ENCODE results near the gene GNAI3. TPM values are rescaled to one million over a fixed set of nuclear protein-coding genes. Genes with fewer than 3 reads are reported as not detected.

GNAI3 gene
- total RNA-seq, 1 donor from 2014 or later = 4.9 TPM

DNA sequence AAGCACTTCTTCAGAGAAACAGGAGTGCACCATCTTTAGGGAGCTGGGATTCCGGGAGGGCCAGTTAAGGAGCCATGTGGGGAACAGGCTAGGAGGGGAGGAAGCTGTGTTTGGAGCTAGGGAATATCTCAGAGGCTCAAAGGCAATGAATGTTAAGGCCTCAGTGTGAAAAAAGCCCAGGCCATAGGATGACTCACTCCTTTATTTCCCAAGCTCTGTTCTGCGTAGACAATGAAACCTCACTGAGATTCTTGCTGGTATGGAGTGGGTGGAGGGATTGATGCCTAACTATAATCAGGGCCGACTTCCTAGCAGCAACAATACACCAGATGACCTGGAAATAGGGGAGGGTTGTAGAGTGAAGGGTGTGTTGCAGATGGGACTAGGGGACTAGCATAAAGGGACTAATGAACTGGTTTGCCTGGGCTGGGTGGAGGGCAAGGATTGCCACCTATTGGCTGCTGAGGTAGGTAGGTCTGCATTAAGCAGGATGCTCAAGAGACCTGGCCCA is 68.9 kb downstream of the GNAI3 start:
- no peak for DNase-seq (ENCODE audit: extremely low spot score in 2 of 2)
- peaks cover 24% of the 10 kb centered on the region for H3K4me1 ChIP-seq
- no peaks in the 10 kb centered on the region for H3K9me3 ChIP-seq
- TF ChIP-seq POLR2AphosphoS5 (IDR thresholded peaks at IDR 0.05; ENCODE audit: insufficient read depth in 1 of 2, low read depth in 1 of 2) = no peak
- TF ChIP-seq POLR2A (IDR thresholded peaks at IDR 0.05) = no peak
- TF ChIP-seq, protein P1, sequence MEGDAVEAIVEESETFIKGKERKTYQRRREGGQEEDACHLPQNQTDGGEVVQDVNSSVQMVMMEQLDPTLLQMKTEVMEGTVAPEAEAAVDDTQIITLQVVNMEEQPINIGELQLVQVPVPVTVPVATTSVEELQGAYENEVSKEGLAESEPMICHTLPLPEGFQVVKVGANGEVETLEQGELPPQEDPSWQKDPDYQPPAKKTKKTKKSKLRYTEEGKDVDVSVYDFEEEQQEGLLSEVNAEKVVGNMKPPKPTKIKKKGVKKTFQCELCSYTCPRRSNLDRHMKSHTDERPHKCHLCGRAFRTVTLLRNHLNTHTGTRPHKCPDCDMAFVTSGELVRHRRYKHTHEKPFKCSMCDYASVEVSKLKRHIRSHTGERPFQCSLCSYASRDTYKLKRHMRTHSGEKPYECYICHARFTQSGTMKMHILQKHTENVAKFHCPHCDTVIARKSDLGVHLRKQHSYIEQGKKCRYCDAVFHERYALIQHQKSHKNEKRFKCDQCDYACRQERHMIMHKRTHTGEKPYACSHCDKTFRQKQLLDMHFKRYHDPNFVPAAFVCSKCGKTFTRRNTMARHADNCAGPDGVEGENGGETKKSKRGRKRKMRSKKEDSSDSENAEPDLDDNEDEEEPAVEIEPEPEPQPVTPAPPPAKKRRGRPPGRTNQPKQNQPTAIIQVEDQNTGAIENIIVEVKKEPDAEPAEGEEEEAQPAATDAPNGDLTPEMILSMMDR (IDR thresholded peaks at IDR 0.05) = no peak
- intact Hi-C loops (cut with DNase I) = no loop called here
- H3K27me3 ChIP-seq = no peaks in the 10 kb centered on the region
- H3K4me3 ChIP-seq = no peak overlapping the region
- H3K36me3 ChIP-seq = no peaks in the 10 kb centered on the region
- H3K27ac ChIP-seq = no peak overlapping the region

DNA sequence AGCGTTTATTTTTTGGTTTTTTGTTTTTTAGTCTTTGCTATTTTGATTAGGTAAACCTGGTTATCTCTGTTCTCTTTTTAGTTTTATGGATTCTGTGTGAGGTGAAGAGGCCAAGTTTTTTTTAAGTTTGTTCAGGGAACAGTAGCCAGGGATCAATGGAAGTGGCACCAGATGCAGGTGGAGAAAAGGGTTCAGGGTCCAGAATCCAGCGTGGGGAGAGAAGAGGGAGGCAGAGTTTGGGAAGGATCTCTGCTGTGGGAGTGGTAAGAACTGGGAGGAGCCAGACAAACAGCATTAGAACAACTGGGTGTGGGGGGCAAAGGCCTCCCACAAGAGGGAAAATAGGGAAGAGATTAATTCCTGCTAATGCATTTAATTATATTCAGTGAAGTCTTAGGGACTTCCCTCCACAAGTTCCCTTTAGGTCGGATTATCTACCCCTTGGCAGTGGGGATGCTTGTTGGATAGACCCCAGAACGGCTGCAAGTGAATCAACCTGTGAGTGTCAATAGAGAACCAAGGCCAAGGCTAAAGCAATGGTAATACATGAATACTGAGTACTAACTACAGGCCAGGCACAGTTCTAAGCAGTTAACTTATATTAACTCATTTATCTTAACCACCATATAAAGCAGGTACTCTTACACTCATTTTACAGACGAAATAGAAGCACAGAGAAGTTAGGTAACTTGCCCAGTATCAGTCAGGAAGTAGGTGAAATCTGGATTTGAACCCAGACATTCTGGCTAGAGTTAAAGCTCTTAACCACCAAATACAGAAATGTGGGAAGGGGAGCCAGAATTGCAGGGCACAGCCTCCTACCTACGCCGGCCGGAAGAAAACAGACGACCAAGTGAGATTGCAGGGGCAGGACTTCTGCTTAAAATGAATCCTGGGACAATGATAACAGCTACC is 70.5 kb downstream of the GNAI3 start:
- H3K27ac ChIP-seq = peak overlapping the region; percentile 91
- H3K36me3 ChIP-seq = no peaks in the 10 kb centered on the region
- TF ChIP-seq, protein P1 (IDR thresholded peaks at IDR 0.05) = no peak
- TF ChIP-seq POLR2AphosphoS5 (IDR thresholded peaks at IDR 0.05; ENCODE audit: insufficient read depth in 1 of 2, low read depth in 1 of 2) = no peak
- intact Hi-C loops (cut with DNase I) = no loop called here
- DNase-seq (ENCODE audit: extremely low spot score in 2 of 2) = no peak
- peak overlapping the region; percentile 69 to 83 for H3K4me3 ChIP-seq
- H3K4me1 ChIP-seq = peaks cover 40% of the 10 kb centered on the region
- H3K9me3 ChIP-seq = no peaks in the 10 kb centered on the region
- no peaks in the 10 kb centered on the region for H3K27me3 ChIP-seq

DNA sequence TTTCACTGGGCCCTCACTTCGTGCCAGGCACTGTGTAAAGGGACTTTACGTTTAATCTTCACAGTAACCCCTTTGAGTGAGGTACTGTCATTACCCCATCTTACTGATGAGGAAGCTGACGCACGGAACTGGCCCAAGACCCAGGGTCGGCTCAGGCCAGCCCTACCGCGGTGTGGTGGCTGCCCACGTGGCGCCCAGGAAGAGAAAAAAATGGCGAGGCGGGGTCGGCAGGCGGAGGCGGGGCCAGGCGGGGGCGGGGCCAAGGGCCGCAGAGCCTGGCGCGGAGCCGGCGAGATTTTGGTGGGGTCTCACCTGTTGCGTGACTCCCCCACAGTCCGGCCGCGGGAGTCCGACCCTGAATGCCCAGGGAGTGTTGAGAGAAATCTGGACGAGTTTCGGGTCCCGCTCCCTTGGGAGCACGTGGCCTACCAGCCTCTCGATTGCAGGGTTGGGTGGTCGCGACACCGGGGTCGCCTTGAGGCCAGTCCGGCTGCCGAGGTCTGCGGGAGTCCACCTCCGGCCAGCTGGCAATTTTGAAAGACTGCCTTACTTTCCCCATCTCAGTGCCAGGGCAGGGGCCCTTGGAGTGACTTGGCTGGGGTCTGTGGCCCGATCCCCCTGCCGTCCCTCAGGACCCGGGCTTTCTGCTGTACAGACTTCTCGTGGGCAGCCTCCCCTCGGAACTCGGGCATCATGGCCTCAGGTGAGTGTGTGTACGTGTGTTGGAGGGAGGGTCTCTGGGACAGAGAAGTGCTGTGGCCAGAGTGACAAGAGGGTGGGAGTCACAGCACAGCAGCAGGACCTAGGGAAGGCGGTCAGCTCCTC is 71.4 kb downstream of the GNAI3 start, which contains the start of the genes AMPD2 and GNAT2:
TSS of gene AMPD2 (plus strand) at position 262 of the 825 bp plus-strand sequence. CDS start 1,339 bp downstream, outside the sequence.
TSS of gene GNAT2 (minus strand) at position 41 of the 825 bp plus-strand sequence. CDS start 6,746 bp downstream, outside the sequence.
- intact Hi-C loops (cut with DNase I) = loop anchor here (10.0 kb wide), 1 partner anchor 75 kb away; the partner anchor contains the start of gene GNAI3
- Histone ChIP-seq H3K27ac (peak within 1 kb of the TSS; percentile 91), H3K4me3 (peak within 1 kb of the TSS; percentile 69 to 83), H3K9me3 (no peaks in the 10 kb centered on the region), H3K27me3 (no peaks in the 10 kb centered on the region), H3K4me1 (peaks cover 48% of the 10 kb centered on the region), H3K36me3 (no peaks in the 10 kb centered on the region)
- TF ChIP-seq POLR2A (IDR thresholded peaks at IDR 0.05) = peak in 1 of 2 donors; percentile 48
- TF ChIP-seq, protein P1 (IDR thresholded peaks at IDR 0.05) = no peak
- peak in 1 of 2 donors; percentile 79 for TF ChIP-seq POLR2AphosphoS5 (IDR thresholded peaks at IDR 0.05; ENCODE audit: insufficient read depth in 1 of 2, low read depth in 1 of 2)
- DNase-seq (ENCODE audit: extremely low spot score in 2 of 2) = peak in 1 of 2 donors; percentile 90

DNA sequence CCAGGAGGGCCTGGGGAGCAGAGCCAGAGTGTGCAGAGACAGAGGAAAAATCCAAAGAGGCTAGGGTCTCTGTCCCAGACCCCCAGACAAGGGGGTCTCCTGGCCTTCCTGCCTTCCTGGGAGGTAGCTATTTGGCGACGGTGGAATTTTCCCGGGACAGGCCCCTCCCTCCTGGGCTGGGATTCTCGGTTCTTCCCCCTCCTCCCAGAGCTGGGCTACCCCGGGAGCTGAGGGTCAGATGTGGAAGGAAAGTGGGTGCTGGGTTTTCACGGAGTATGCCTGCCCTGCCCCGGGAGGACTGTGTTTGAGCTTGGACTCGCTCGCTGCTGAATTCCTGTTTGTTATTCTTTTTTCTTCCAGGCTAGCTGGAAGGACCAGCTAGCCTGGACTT is 72.0 kb downstream of the GNAI3 start:
- peak overlapping the region; percentile 91 for H3K27ac ChIP-seq
- peak overlapping the region; percentile 69 to 83 for H3K4me3 ChIP-seq
- no peaks in the 10 kb centered on the region for H3K27me3 ChIP-seq
- TF ChIP-seq, protein P1 (IDR thresholded peaks at IDR 0.05) = no peak
- TF ChIP-seq POLR2AphosphoS5 (IDR thresholded peaks at IDR 0.05; ENCODE audit: insufficient read depth in 1 of 2, low read depth in 1 of 2) (no peak), POLR2A (IDR thresholded peaks at IDR 0.05) (no peak)
- intact Hi-C loops (cut with DNase I) = loop anchor here (10.0 kb wide), 1 partner anchor 76 kb away; the partner anchor contains the start of gene GNAI3
- peak in 1 of 2 donors; percentile 89 for DNase-seq (ENCODE audit: extremely low spot score in 2 of 2)
- H3K36me3 ChIP-seq = no peaks in the 10 kb centered on the region
- no peaks in the 10 kb centered on the region for H3K9me3 ChIP-seq
- peaks cover 54% of the 10 kb centered on the region for H3K4me1 ChIP-seq

Data from vagina (tissue), 2 donors.